HepG2 (cell line): ENCODE measurements around the gene FOXK2. TPM values are rescaled to one million over a fixed set of nuclear protein-coding genes. Genes with fewer than 3 reads are reported as not detected.

ENCODE experiments used
- FOXK1 ChIP-seq: sonication (generic); formaldehyde crosslinking; IDR thresholded peaks from 2 replicates; pipeline ENCODE4 v1.4.0; 2020; ENCODE audit warnings: low read depth, missing genetic modification reagents, borderline replicate concordance
- HMG20A ChIP-seq: IDR thresholded peaks from 2 replicates; pipeline ENCODE4 v1.6.1; 2016; ENCODE audit warnings: borderline replicate concordance
- MYNN ChIP-seq: sonication (generic); formaldehyde crosslinking; IDR thresholded peaks from 2 replicates; pipeline ENCODE4 v1.4.0; 2020; ENCODE audit warnings: mild to moderate bottlenecking, low read depth, missing genetic modification reagents
- NCOA1 ChIP-seq: sonication (generic); formaldehyde crosslinking; IDR thresholded peaks from 2 replicates; pipeline ENCODE4 v1.9.0; 2021; ENCODE audit warnings: missing genetic modification reagents
- NFIC ChIP-seq: IDR thresholded peaks from 2 replicates; pipeline ENCODE4 v1.6.1; 2012; ENCODE audit warnings: mild to moderate bottlenecking, low read length, inconsistent platforms
- NR2F6 ChIP-seq, 2 experiments: IDR thresholded peaks; 2 replicates each; pipeline ENCODE4 v1.6.1; 2016; ENCODE audit warnings: antibody characterized with exemption in 1 of 2, mild to moderate bottlenecking in 1 of 2
- RERE ChIP-seq: IDR thresholded peaks from 2 replicates; pipeline ENCODE4 v1.6.1; 2016; ENCODE audit warnings: low read depth, missing genetic modification reagents, missing compliant biosample characterization
- RFX3 ChIP-seq: IDR thresholded peaks from 2 replicates; pipeline ENCODE4 v1.6.1; 2016; ENCODE audit warnings: missing biosample characterization, missing genetic modification reagents
- RFX5 ChIP-seq: IDR thresholded peaks from 2 replicates; pipeline ENCODE4 v1.6.1; 2011; ENCODE audit warnings: low read depth, low read length, improper control_type of control experiment
- SMARCC2 ChIP-seq: fragments of 450-650 bp; IDR thresholded peaks from 2 replicates; pipeline ENCODE4 v1.6.1; 2017; ENCODE audit warnings: antibody characterized with exemption, mild to moderate bottlenecking
- TBL1XR1 ChIP-seq: fragments of 150-350 bp; IDR thresholded peaks from 2 replicates; pipeline ENCODE4 v1.6.1; 2014; ENCODE audit warnings: borderline replicate concordance, low read length; ENCODE audit not compliant: partially characterized antibody
- TFDP1 ChIP-seq: IDR thresholded peaks from 2 replicates; pipeline ENCODE4 v1.6.1; 2016; ENCODE audit warnings: missing compliant biosample characterization, missing genetic modification reagents, borderline replicate concordance
- U2AF1 ChIP-seq: fragments of 200-400 bp; formaldehyde crosslinking; optimal IDR thresholded peaks from 2 replicates; pipeline ENCODE3; 2017; ENCODE audit warnings: mild to moderate bottlenecking, low read depth, low read length
- WIZ ChIP-seq: sonication (generic); formaldehyde crosslinking; IDR thresholded peaks from 2 replicates; pipeline ENCODE4 v1.5.1; 2020; ENCODE audit warnings: mild to moderate bottlenecking, missing genetic modification reagents
- ZC3H13 ChIP-seq: sonication (generic); formaldehyde crosslinking; IDR thresholded peaks from 2 replicates; pipeline ENCODE4 v1.8.1; 2023; ENCODE audit warnings: mild to moderate bottlenecking, missing genetic modification reagents, moderate library complexity
- ZFP36 ChIP-seq: fragments of 150-350 bp; IDR thresholded peaks from 2 replicates; pipeline ENCODE4 v1.6.1; 2018; ENCODE audit warnings: borderline replicate concordance, low read length, low read depth; ENCODE audit not compliant: partially characterized antibody
- ZMYM4 ChIP-seq: sonication (generic); formaldehyde crosslinking; IDR thresholded peaks from 2 replicates; pipeline ENCODE4 v1.8.1; 2023; ENCODE audit warnings: mild to moderate bottlenecking, missing genetic modification reagents
- ZNF235 ChIP-seq: sonication (generic); formaldehyde crosslinking; IDR thresholded peaks from 2 replicates; pipeline ENCODE4 v1.8.1; 2023; ENCODE audit warnings: mild to moderate bottlenecking, missing genetic modification reagents, borderline replicate concordance
- ZNF33A ChIP-seq: sonication (generic); formaldehyde crosslinking; IDR thresholded peaks from 2 replicates; pipeline ENCODE4 v1.5.1; 2020; ENCODE audit warnings: missing genetic modification reagents, mild to moderate bottlenecking, moderate library complexity, borderline replicate concordance
- ZNF432 ChIP-seq: sonication (generic); formaldehyde crosslinking; IDR thresholded peaks from 2 replicates; pipeline ENCODE4 v1.5.0; 2020; ENCODE audit warnings: missing genetic modification reagents, mild to moderate bottlenecking, borderline replicate concordance
- ZNF44 ChIP-seq: sonication (generic); formaldehyde crosslinking; IDR thresholded peaks from 2 replicates; pipeline ENCODE4 v1.5.1; 2020; ENCODE audit warnings: mild to moderate bottlenecking, missing genetic modification reagents
- ZNF563 ChIP-seq: sonication (generic); formaldehyde crosslinking; IDR thresholded peaks from 2 replicates; pipeline ENCODE4 v1.8.0; 2022; ENCODE audit warnings: mild to moderate bottlenecking, moderate library complexity, missing genetic modification reagents
- ZNF605 ChIP-seq: sonication (generic); formaldehyde crosslinking; IDR thresholded peaks from 2 replicates; pipeline ENCODE4 v1.8.0; 2022; ENCODE audit warnings: mild to moderate bottlenecking, missing genetic modification reagents
- ZNF788 ChIP-seq: sonication (generic); formaldehyde crosslinking; IDR thresholded peaks from 2 replicates; pipeline ENCODE4 v1.5.0; 2020; ENCODE audit warnings: mild to moderate bottlenecking, missing genetic modification reagents, borderline replicate concordance
- ZSCAN30 ChIP-seq: sonication (generic); formaldehyde crosslinking; IDR thresholded peaks from 2 replicates; pipeline ENCODE4 v1.5.0; 2020; ENCODE audit warnings: mild to moderate bottlenecking, missing genetic modification reagents
- polyA plus RNA-seq, 8 experiments: library from polyadenylated mRNA; depleted of rRNA in 3 of 8; stranded (reverse) in 7 of 8; unstranded in 1 of 8; fragments of >200 nt; fragmentation: Illumina TruSeq in 4 of 8; extraction: Trizol in 4 of 8; gene quantifications; 2 replicates each; pipeline versions ENCODE4 v1.2.1 to v1.2.3, GENCODE V29; 2011 to 2016; ENCODE audit warnings: low read depth in 4 of 8, missing spikeins in 1 of 8, mixed read lengths in 1 of 8; ENCODE audit not compliant: insufficient read depth in 1 of 8
- total RNA-seq, 5 experiments: library from RNA; depleted of rRNA; stranded (reverse); fragments of >200 nt; fragmentation: Illumina TruSeq; extraction: Trizol; gene quantifications; 2 replicates each; pipeline ENCODE4 v1.2.3, GENCODE V29; 2016; ENCODE audit warnings: low read depth in 1 of 5

The FOXK2 gene
- total and polyA plus RNA-seq, 2 of the 13 experiments (the other 11 are each of a cell fraction or from before 2014, with no cell fraction given): 67.1 to 67.2 TPM

GRCh38 chr17:82592767-82593589 lies 73.4 kb downstream of the FOXK2 start (continued):
- TF ChIP-seq ZMYM4 (CRISPR knock-in tag): 0 out of 2 replicates have a peak, but pooled peaks have one; percentile 16
- no peak for TF ChIP-seq RFX5
- TF ChIP-seq RFX3: no peak
- TF ChIP-seq WIZ: no peak
- TF ChIP-seq ZSCAN30 (CRISPR knock-in tag): no peak
- TF ChIP-seq MYNN (CRISPR knock-in tag): peak; percentile 100
- peak; percentile 56; the same call in 1 of the 2 replicates for TF ChIP-seq ZNF788 (CRISPR knock-in tag)
- TF ChIP-seq U2AF1: no peak
- peak; percentile 19; the same call in 1 of the 2 replicates for TF ChIP-seq ZNF563 (CRISPR knock-in tag)
- no peak for TF ChIP-seq ZNF432 (CRISPR knock-in tag)
- TF ChIP-seq RERE (CRISPR knock-in tag): no peak
- no peak for TF ChIP-seq NCOA1 (CRISPR knock-in tag)
- TF ChIP-seq NR2F6 (IDR thresholded peaks at IDR 0.05): peak; percentile 23; the same call in 1 of the 2 replicates
- no peak for TF ChIP-seq NR2F6 (CRISPR knock-in tag; IDR thresholded peaks at IDR 0.05)
- TF ChIP-seq ZNF33A (CRISPR knock-in tag): no peak
- no peak for TF ChIP-seq ZNF44
- peak; percentile 61; the same call in 1 of the 2 replicates for TF ChIP-seq NFIC
- no peak for TF ChIP-seq SMARCC2
- peak; percentile 64; the same call in 1 of the 2 replicates for TF ChIP-seq ZC3H13
- no peak for TF ChIP-seq HMG20A
- TF ChIP-seq ZNF235: no peak
- TF ChIP-seq FOXK1 (CRISPR knock-in tag): no peak
- 0 out of 2 replicates have a peak, but pooled peaks have one; percentile 5 for TF ChIP-seq TFDP1
- peak; percentile 21 for TF ChIP-seq TBL1XR1
- no peak for TF ChIP-seq ZNF605 (CRISPR knock-in tag)
- no peak for TF ChIP-seq ZFP36
